Mesenteric fat pad (tissue), 1 donor: ENCODE results near the gene SGO2. TPM values are rescaled to one million over a fixed set of nuclear protein-coding genes. Genes with fewer than 3 reads are reported as not detected.

ENCODE experiments used
- DNase-seq: peaks from one replicate; pipeline ENCODE4 v3.0.0-alpha.2; 2020; ENCODE audit warnings: low spot score
- long read RNA-seq: library from polyadenylated mRNA; unstranded; transcript quantifications from one replicate; pipeline ENCODE4 v2.0.0, GENCODE V29; 2020
- total RNA-seq: library from RNA; stranded (reverse); fragmentation: NEBNext Ultra II Directional; extraction: Animal tissue kit (Norgen Biotek cat#: 25700); gene quantifications from one replicate; pipeline ENCODE4 v1.2.1, GENCODE V29; 2021
- donor health status: DM: yes; HTN: yes; CAD: no.

Gene SGO2
- total RNA-seq, result 1.5 TPM
- long read RNA-seq, partial matches to known transcripts, result 5 of 5 reads
- long read RNA-seq, other reads (novel, unspliced or antisense), result 0 of 5 reads

- peak; percentile 98 for DNase-seq
Observed at GRCh38 chr2:200525882-200526651, at the start of gene SGO2. SGO2 (plus strand) TSS chr2:200526207; CDS start chr2:200532976, 6,769 bp downstream.

GRCh38 chr2:200476836-200477235 is 49.2 kb upstream of the SGO2 start:
- DNase-seq, result no peak

- DNase-seq, result no peak
Observed at GRCh38 chr2:200477667-200478131, 48.3 kb upstream of the SGO2 start.

- no peak for DNase-seq
Observed at GRCh38 chr2:200479692-200480265, 46.2 kb upstream of the SGO2 start.

- DNase-seq, result no peak
Observed at GRCh38 chr2:200482194-200482593, 43.8 kb upstream of the SGO2 start.

GRCh38 chr2:200483729-200484198 is 42.2 kb upstream of the SGO2 start:
- no peak for DNase-seq

- no peak for DNase-seq
Observed at GRCh38 chr2:200484934-200485333, 41.1 kb upstream of the SGO2 start.

GRCh38 chr2:200486529-200486928 is 39.5 kb upstream of the SGO2 start:
- DNase-seq, result no peak

- DNase-seq, result no peak
Observed at GRCh38 chr2:200488169-200488568, 37.8 kb upstream of the SGO2 start.

GRCh38 chr2:200490001-200490400 is 36.0 kb upstream of the SGO2 start:
- DNase-seq, result peak; percentile 89

- DNase-seq, result no peak
Observed at GRCh38 chr2:200492656-200493055, 33.4 kb upstream of the SGO2 start.

- DNase-seq, result no peak
Observed at GRCh38 chr2:200494048-200494447, 32.0 kb upstream of the SGO2 start.

- DNase-seq, result no peak
Observed at GRCh38 chr2:200496696-200497095, 29.3 kb upstream of the SGO2 start.

GRCh38 chr2:200498402-200499162 is 27.4 kb upstream of the SGO2 start:
- no peak for DNase-seq

- no peak for DNase-seq
Observed at GRCh38 chr2:200502196-200502595, 23.8 kb upstream of the SGO2 start.

- DNase-seq, result no peak
Observed at GRCh38 chr2:200506679-200507078, 19.3 kb upstream of the SGO2 start.

GRCh38 chr2:200507179-200507578 is 18.8 kb upstream of the SGO2 start:
- no peak for DNase-seq

- no peak for DNase-seq
Observed at GRCh38 chr2:200509235-200509611, 16.8 kb upstream of the SGO2 start.

- peak; percentile 98 for DNase-seq
Observed at GRCh38 chr2:200509612-200510433, 16.2 kb upstream of the SGO2 start, which contains the start of gene KCTD18. KCTD18 (minus strand) TSS chr2:200510068; CDS start chr2:200507016, 3,052 bp downstream.

GRCh38 chr2:200515155-200515554 is 10.9 kb upstream of the SGO2 start:
- no peak for DNase-seq

- DNase-seq, result no peak
Observed at GRCh38 chr2:200523158-200523557, 2.8 kb upstream of the SGO2 start.
